OCI-LY7 (cell line): ENCODE measurements around the gene EDNRA. TPM values are rescaled to one million over a fixed set of nuclear protein-coding genes. Genes with fewer than 3 reads are reported as not detected.

Experiments used
- BruUV-seq: library from RNA; stranded (reverse); fragments of 400-500 nt; replicated peaks from 2 replicates; lab custom pipeline; 2021; lab: Mats Ljungman, UMichigan
- CTCF ChIA-PET: fragments of 300-600 bp; sonication (Branson Sonifier 250); formaldehyde crosslinking; loops from one replicate; lab custom pipeline; 2022; ENCODE audit warnings: antibody characterized with exemption; ENCODE audit not compliant: unreplicated experiment; lab: Charles Lee
- POLR2A ChIA-PET: fragments of 300-600 bp; sonication (Branson Sonifier 250); formaldehyde crosslinking; loops from one replicate; lab custom pipeline; 2022; ENCODE audit warnings: antibody characterized with exemption; lab: Charles Lee
- DNase-seq: peaks from one replicate; pipeline ENCODE4 v3.0.0-alpha.2; 2015; ENCODE audit warnings: low spot score
- H2AFZ ChIP-seq: fragments of 200-600 bp; sonication (generic), shearing (Covaris generic); 2 replicates; pipeline ENCODE4 v1.6.1; 2014; ENCODE audit warnings: mild to moderate bottlenecking, antibody characterized with exemption, low read length, moderate library complexity
- H3K27ac ChIP-seq: fragments of 200-600 bp; sonication (generic); 2 replicates; pipeline ENCODE4 v1.5.1; 2014; ENCODE audit warnings: mixed run types, low read depth, mild to moderate bottlenecking, moderate library complexity, low read length, inconsistent platforms; ENCODE audit not compliant: poor library complexity, severe bottlenecking
- H3K36me3 ChIP-seq: fragments of 200-600 bp; sonication (generic); 2 replicates; pipeline ENCODE4 v1.6.1; 2014; ENCODE audit warnings: mild to moderate bottlenecking, antibody characterized with exemption, low read length, moderate library complexity, mixed read lengths; ENCODE audit not compliant: insufficient read depth
- H3K4me1 ChIP-seq: fragments of 200-600 bp; sonication (generic); 2 replicates; pipeline ENCODE4 v1.5.1; 2014; ENCODE audit warnings: mild to moderate bottlenecking, low read length; ENCODE audit not compliant: insufficient read depth, poor library complexity, severe bottlenecking
- H3K4me2 ChIP-seq: fragments of 200-600 bp; sonication (generic); 2 replicates; pipeline ENCODE4 v1.6.1; 2014; ENCODE audit warnings: mild to moderate bottlenecking, low read length
- H3K4me3 ChIP-seq: fragments of 200-600 bp; sonication (generic); 2 replicates; pipeline ENCODE4 v1.5.1; 2014; ENCODE audit warnings: mild to moderate bottlenecking, low read depth, low read length; ENCODE audit not compliant: poor library complexity, severe bottlenecking
- H3K79me2 ChIP-seq: fragments of 200-600 bp; sonication (generic); 2 replicates; pipeline ENCODE4 v1.6.1; 2016; ENCODE audit warnings: low read depth, mild to moderate bottlenecking, low read length, moderate library complexity, mixed read lengths; ENCODE audit not compliant: insufficient read depth
- H3K9me2 ChIP-seq: fragments of 200-600 bp; sonication (generic); 2 replicates; pipeline ENCODE4 v1.6.1; 2016; ENCODE audit warnings: mild to moderate bottlenecking, low read length, mixed read lengths; ENCODE audit not compliant: insufficient read depth
- H3K9me3 ChIP-seq: fragments of 200-600 bp; sonication (generic); 2 replicates; pipeline ENCODE4 v1.6.1; 2014; ENCODE audit warnings: mild to moderate bottlenecking, mixed run types, low read length, mixed read lengths
- H4K20me1 ChIP-seq: fragments of 200-600 bp; sonication (generic); 2 replicates; pipeline ENCODE4 v1.6.1; 2014; ENCODE audit warnings: mild to moderate bottlenecking, antibody characterized with exemption, low read length, moderate library complexity, mixed read lengths; ENCODE audit not compliant: insufficient read depth
- EZH2phosphoT487 ChIP-seq: fragments of 200-600 bp; sonication (generic); IDR thresholded peaks from 2 replicates; pipeline ENCODE4 v1.6.1; 2018; ENCODE audit warnings: low read depth, borderline replicate concordance, mild to moderate bottlenecking, mixed run types, antibody characterized with exemption, low read length, moderate library complexity, mixed read lengths
- intact Hi-C: fragments of 100-400 bp; cut with micrococcal nuclease; formaldehyde crosslinking; loops from one replicate; pipeline ENCODE4 v1.10.0; 2022; ENCODE audit not compliant: unreplicated experiment
- total RNA-seq, 2 experiments: library from RNA; depleted of rRNA in 1 of 2; stranded (reverse); fragments of >200 nt in 1 of 2; shearing (Covaris generic) in 1 of 2; gene quantifications; 2 replicates each; pipeline ENCODE4 v1.2.3, GENCODE V29; 2014 to 2022
- TF ChIP-seq, protein P1 (sequence below): fragments of 200-600 bp; sonication (generic); conservative IDR thresholded peaks from 2 replicates; pipeline ENCODE4 v1.5.1; 2014; ENCODE audit warnings: mild to moderate bottlenecking, antibody characterized with exemption, low read length, moderate library complexity, mixed read lengths

Gene EDNRA
- total RNA-seq, 2 experiments from 2014 or later: not detected

DNA sequence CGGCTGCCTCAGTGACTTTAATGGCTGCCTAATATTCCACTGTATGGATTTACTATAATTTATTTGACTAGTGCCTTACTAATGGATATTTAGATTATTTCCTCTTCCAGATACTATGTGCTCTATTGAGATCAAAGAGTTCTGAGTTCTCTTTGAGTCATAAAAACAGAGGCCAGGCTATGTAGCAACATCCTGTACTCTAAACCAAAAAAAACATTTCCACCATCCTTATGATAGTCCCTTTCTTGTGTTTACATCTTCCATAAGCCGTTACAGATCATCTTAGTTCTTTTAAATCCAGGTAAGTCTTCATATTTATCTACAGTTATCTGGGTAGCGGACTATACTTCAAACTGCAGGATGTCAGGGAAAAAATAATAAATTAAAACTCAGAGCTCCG lies 79.7 kb downstream of the EDNRA start:
- Histone ChIP-seq H3K9me2 (no peaks in the 10 kb centered on the region), H3K79me2 (no peaks in the 10 kb centered on the region), H3K36me3 (no peaks in the 10 kb centered on the region), H4K20me1 (no peaks in the 10 kb centered on the region), H3K27ac (no peak overlapping the region), H3K4me3 (no peak overlapping the region), H3K9me3 (no peaks in the 10 kb centered on the region), H2AFZ (no peak overlapping the region), H3K4me1 (no peaks in the 10 kb centered on the region), H3K4me2 (no peak overlapping the region)
- POLR2A ChIA-PET: no interaction called here
- no peak for TF ChIP-seq EZH2phosphoT487
- TF ChIP-seq, protein P1, sequence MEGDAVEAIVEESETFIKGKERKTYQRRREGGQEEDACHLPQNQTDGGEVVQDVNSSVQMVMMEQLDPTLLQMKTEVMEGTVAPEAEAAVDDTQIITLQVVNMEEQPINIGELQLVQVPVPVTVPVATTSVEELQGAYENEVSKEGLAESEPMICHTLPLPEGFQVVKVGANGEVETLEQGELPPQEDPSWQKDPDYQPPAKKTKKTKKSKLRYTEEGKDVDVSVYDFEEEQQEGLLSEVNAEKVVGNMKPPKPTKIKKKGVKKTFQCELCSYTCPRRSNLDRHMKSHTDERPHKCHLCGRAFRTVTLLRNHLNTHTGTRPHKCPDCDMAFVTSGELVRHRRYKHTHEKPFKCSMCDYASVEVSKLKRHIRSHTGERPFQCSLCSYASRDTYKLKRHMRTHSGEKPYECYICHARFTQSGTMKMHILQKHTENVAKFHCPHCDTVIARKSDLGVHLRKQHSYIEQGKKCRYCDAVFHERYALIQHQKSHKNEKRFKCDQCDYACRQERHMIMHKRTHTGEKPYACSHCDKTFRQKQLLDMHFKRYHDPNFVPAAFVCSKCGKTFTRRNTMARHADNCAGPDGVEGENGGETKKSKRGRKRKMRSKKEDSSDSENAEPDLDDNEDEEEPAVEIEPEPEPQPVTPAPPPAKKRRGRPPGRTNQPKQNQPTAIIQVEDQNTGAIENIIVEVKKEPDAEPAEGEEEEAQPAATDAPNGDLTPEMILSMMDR: no peak
- CTCF ChIA-PET: no interaction called here
- DNase-seq: no peak
- BruUV-seq: no TSS peak
- intact Hi-C loops: no loop called here

DNA sequence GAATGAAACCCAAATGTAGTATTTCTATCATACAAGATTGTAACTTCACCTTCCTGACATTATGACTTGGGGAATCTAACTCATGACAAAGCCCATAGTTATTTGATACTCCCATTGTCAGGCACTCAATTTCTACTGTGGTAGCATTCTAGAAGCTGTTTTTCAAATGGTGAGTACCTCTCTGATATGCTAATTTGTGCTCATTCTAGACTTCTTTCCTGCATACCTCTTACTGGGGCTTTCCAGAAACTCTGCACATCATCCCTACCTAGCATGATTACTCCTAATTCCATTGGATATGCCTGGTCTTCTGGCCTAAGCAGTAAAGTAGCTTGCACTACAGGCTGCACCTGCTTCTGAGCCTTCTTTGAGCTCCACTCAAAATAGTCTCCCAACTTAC lies 85.9 kb downstream of the EDNRA start:
- Histone ChIP-seq H4K20me1 (no peaks in the 10 kb centered on the region), H3K9me2 (no peaks in the 10 kb centered on the region), H3K4me2 (no peak overlapping the region), H3K4me3 (no peak overlapping the region), H3K27ac (no peak overlapping the region), H3K36me3 (no peaks in the 10 kb centered on the region), H3K79me2 (no peaks in the 10 kb centered on the region), H3K4me1 (no peaks in the 10 kb centered on the region), H2AFZ (no peak overlapping the region), H3K9me3 (no peaks in the 10 kb centered on the region)
- intact Hi-C loops: no loop called here
- POLR2A ChIA-PET: no interaction called here
- CTCF ChIA-PET: no interaction called here
- TF ChIP-seq EZH2phosphoT487: no peak
- TF ChIP-seq, protein P1: no peak
- no peak for DNase-seq
- no TSS peak for BruUV-seq

DNA sequence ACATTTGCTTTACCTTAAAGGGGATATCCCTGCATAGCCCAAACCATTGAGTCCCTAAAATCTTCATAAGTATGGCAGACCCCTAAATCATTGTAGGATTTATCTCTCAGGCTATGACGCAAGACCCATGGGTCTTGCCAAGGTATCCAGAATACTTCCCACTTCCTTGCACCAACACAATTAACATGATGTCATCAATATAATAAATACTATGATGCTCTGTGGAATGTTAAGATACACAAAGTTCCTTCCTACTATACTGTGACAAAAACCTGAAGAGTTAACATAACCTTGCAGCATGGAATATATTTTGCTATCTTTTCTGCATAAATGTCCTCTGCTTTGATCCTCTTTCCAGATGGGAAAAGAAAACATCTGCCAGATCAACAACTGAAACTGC lies 86.4 kb downstream of the EDNRA start:
- TF ChIP-seq EZH2phosphoT487: no peak
- TF ChIP-seq, protein P1: no peak
- Histone ChIP-seq H4K20me1 (no peaks in the 10 kb centered on the region), H3K4me1 (no peaks in the 10 kb centered on the region), H3K79me2 (no peaks in the 10 kb centered on the region), H3K9me2 (no peaks in the 10 kb centered on the region), H3K9me3 (no peaks in the 10 kb centered on the region), H2AFZ (no peak overlapping the region), H3K27ac (no peak overlapping the region), H3K4me2 (no peak overlapping the region), H3K4me3 (no peak overlapping the region), H3K36me3 (no peaks in the 10 kb centered on the region)
- DNase-seq: no peak
- no TSS peak for BruUV-seq
- POLR2A ChIA-PET: no interaction called here
- intact Hi-C loops: no loop called here
- CTCF ChIA-PET: no interaction called here
